Fibroblast of skin of right quadriceps (primary cell): ENCODE data around the gene ADARB2.
"Not testable (repeated sequence)": the region's sequence is repeated elsewhere in the genome, so short reads cannot be mapped to it uniquely, and the experiment has no call there.

Experiments
- DNase-seq: peaks from one replicate; pipeline ENCODE4 v3.0.0-alpha.2; 2013

ADARB2 gene

DNA sequence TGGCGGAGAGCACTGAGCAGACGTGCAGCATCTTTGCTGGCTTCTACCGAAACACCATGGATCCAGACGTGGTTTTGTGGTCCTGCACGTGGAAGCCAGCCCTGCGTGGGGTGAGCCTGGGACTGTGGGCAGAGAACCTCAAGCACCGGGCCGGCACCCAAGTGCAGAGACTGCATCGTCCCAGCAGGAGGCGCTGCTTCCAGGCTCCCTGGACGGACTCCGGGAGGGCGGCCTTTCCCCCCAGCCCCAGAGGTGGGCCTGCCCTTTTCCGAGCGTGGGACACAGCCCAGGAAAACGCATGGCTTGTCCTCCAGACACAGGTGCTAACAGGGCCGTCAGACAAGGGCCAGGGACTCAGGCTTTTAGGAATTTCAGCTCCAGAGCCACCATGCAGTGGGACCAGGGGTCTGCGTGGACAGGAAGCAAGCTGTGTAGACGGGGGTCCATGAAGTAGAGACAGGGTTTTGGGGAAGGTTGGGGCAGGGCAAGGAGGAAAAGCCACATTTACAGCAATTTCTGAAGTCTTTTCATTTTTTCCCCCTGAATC is 377.2 kb downstream of the ADARB2 start:
- no peak for DNase-seq

DNA sequence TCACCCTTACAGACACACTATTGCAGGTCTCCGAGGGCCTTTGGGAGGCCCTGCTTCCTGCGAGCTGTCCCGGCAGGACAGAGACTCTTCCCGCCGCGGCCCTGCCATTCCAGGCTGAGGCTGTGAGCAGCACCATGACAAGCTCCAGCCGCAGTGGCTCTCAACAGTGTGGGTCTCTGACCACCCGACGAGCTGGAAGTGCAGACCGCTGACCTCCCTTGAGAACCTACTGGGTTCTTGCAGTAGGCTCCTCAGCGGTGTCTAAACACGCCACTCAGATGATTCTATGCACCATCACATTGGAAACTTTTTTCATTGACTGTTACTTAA is 377.7 kb downstream of the ADARB2 start:
- no peak for DNase-seq

DNA sequence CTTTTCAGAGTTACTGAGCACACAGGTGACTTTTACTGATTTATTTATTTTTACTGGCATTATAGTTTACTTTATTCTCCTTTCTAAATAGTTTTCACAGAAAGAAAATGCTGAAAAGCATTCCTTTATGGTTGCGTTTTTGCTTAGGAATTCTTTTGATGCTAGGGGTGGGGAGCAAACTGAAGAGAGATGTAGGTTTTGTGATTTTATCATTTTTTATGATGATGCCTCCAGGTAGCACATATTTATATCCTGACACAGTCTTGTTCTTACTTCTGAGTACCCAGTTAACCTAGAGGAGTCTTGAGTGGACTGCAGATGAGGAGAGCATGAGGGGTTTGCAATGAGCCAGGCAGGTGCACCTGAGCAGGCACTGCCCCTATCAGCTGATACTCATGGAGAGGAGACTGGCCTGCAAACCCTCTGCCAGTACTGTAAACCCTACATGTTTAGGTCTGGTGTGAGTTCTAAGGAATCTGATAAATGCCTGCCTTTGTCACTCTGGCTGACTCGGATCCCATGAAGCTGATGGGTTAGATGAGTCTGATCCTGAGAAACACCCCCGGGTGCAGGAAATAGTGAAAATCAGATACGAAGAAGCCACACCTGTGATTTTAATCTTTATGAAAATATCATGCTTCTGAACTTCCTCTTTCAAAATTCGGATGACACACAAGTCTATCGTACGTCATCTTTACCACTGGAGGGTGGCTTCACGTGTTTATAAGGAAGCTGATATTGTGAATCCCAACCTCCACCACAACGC is 378.3 kb downstream of the ADARB2 start:
- no peak for DNase-seq

DNA sequence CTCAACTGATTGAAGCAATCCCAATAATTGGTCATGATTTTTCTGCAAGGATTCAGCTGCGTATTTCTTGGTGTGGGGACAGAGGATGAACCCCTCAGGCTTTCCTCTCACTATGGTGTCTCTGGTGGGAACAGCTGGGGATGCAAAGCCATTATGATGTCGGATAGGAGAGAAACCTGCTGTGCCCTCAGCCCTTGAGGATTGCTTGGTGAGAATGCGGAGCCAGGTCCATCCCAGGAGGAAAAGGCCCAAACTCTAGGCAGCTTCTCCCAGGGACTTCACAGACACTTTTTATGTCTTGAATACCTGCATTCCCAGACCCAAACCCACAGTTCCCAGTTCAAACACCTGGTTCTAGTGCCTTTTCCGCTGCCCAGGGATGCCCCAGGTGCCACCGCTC is 379.2 kb downstream of the ADARB2 start:
- DNase-seq: no peak

DNA sequence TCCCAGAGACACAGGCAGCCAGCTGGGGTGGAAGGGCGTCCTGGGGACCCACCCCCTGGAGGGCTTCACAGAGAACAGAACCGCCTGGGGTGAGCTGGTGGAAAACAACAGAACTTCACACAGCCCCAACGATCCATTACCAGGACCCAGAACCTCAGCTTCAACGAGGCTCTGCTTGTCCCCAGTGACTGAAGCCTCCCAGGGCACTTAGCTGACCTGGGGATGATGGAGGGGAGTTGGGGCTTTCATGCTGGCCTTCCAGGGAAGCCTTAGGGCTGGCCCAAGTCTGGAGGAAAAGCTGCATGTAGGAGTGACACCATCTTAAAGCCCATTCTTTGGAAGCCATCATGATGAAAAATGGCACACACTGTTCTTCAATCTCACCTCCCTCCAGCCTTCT is 381.0 kb downstream of the ADARB2 start:
- no peak for DNase-seq

DNA sequence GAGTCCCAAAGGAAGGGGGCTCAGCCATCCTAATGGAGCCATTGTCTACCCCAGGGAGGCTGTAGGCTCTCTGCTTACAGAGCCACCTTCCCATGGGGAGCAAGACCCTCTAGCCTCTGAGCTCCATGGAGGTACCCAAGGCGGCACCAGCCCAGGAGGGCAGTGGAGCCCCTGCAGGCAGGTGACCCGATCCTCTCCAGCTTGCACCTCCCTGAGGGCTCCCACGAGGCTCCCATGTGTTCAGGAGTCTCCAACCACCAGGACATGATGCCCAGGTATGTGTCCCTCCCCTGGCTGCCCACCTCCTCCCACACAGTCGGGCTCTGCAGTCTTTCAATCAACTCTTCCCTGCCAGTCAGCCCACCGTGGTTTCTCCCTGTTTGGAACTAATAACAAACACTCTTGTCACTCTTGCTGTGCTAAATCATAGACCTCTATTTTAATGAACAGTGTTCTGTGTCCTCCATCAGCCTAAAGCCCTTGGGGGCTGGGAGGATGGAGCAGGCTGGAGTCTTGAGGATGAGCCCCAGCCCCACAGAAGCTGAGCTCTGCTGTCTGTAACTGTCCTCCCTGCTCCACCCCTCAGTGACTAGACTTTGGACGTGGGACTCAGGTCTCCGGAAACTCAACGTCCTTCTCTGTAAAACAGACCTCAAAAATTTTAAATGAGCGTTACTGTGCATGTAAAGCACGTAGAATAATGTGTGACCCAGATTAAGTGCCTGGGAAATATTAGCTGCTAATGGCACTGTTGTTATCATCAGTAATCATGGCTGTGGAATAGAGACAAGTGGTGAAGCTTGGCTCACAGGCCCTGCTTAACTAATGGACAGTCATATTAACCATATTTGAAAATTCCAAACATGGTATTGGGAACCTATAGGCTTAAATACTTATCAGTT is 382.3 kb downstream of the ADARB2 start:
- DNase-seq: no peak

DNA sequence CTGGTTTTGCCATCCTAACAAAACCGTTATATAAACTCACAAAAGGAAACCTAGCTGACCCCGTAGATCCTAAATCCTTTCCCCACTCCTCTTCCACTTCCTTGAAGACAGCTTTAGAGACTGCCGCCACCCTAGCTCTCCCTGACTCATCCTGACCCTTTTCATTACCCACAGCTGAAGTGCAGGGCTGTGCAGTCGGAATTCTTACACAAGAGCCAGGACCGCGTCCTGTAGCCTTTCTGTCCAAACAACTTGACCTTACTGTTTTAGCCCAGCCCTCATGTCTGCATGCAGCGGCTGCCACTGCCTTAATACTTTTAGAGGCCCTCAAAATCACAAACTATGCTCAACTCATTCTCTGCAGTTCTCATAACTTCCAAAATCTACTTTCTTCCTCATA is 385.0 kb downstream of the ADARB2 start:
- DNase-seq: not testable (repeated sequence)

DNA sequence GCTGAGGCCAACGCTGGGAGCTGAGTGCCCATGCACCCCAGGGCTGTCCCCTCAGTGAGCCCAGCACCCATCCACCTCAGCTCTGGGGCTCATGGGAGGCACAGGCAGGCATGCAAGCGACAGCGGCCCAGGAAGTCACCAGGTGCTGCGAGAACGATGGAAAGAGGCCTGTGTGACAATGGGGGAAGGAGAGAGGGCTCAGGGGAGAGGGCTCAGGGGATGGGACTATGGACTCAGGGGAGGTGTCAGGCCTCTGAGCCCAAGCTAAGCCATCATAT is 388.6 kb downstream of the ADARB2 start:
- no peak for DNase-seq

DNA sequence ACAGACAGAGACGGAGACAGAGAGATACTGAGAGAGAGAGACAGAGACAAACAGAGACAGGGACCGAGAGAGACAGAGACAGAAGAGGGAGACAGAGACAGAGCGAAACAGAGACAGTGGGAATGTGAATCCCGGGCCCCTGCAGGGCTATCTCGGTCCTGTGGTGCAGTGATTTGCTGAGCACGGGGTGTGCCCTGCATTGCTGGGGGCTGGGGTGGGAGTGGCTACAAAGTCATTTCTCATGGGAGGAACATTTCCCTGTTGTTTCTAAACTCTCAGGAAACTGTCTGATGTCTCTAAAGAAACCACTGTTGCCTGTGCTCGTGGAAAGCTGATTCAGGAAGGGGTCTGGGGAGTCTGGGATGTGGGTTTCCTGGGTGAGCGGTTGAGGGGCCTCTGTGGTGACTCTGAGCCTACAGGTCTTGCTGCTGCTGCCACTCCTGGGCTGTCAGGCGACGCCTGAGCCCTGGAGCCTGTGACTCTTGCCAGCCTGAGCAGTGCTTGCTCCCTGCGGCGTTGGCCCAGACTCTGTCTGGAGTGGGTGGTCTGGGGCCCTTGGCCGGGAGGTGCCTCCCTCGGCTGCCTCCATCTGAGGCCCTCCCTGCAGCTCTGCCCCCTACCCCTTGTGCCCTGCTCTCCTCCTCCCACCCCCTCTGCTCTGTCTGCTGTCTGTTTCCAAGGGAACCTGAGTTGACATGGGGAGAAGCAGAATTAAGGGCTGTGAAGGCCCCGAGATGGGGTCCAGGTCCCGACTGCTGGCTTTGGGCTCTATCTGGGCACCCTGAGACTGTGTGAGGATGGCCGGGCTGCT is 389.2 kb downstream of the ADARB2 start:
- DNase-seq: no peak

DNA sequence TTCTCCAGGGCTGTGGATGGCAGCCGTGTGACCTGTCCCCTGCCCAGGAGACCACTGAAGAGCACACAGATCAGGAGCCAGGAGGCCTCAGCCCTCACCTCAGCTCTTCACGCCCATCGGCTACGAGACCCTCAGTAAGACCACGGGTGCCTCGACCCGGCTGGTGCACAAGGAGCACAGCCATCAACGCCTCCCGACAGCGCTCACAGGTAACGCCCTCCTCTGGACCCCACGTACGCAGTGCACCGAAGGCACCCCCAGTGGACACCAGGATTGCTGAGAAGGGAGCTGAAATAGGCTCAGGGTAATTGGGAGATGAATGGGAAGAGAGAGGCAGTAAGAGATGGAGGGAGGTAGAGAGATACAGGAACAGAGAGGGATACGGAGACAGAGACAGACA is 389.8 kb downstream of the ADARB2 start:
- no peak for DNase-seq

DNA sequence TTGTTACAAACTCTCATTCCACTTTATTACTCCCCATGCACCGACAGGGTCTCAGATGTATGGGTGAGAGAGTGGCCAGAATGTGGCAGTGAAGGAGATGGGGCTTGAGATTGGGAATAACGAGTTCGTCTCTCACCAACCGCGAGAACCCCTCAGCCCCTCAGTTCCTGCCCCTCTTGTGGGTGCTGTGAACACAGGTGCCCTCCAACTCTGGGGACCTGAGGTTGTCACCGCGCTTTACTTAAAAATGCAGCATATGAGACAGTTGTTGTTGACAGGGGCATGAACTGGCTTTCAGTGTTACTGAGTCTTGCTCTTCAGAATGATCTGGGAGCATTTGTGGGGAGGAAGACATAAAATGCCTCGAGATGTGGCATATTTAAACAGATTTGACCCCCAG is 391.1 kb downstream of the ADARB2 start:
- no peak for DNase-seq

DNA sequence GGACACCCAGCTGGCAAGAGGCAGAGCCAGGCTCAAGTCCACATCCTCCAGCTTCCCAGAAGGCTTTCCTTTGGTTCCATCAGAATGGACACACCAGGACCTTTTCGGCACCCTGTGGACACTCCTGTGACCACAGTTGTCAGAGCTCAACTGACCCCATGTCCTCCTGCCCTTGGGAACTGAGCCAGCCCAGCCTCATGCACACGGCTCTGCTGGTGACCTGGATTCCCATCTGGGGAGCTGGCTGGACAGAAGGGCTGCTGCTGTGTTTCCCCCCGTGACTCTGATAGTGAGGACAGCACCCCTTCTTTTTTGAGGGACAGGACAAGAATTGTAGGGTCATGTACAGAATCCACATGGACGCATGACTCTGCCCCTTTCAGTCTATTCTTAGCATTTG is 392.0 kb downstream of the ADARB2 start:
- DNase-seq: no peak

DNA sequence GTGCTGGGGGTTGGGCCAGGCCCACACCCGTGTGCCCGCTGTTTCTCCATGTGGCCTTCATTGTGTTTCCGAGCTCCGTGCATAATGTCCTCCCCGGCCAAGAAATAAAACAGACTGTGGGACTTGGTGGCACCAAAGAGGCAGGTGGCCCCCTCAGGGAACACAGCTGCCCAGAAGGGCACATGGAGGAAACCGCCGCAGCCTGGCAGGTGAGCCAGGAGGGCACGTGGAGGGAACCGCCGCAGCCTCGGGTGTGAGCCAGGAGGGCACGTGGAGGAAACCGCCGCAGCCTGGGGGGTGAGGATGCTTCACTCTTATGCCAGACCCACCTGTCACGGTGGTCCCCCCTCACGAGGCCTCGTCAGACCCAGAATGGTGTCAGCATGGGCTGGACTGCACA is 392.5 kb downstream of the ADARB2 start:
- DNase-seq: no peak

DNA sequence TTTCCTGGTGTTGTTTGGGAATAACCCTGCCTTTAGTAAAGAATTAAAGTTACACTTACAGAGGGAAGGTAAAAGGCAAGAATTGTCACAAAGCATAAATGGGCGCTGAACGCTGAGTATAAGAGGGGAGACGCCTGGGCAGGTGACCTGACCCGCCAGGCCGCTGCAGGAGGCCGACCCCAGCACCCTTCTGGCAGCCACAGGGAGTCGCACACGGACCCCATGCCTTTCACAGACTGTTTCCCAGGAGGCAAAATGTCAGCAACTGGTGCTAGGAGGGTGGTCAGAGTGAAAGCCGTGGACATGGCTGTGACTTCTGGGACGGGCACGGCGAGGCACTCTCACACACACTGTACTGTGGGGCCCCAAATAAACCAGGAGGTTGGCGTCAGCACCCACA is 392.9 kb downstream of the ADARB2 start:
- no peak for DNase-seq

DNA sequence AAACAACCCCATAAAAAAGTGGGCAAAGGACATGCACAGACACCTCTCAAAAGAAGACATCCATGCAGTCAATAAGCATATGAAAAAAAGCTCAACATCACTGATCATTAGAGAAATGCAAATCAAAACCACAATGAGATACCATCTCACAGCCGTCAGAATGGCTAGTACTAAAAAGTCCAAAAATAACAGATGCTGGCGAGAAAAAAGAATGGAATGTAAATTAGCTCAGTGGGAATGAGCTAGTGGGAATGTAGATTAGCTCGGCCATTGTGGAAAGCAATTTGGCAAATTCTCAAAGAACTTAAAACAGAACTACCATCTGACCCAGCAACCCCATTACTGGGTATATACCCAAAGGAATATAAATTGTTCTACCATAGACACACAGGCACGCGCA is 394.1 kb downstream of the ADARB2 start:
- no peak for DNase-seq

DNA sequence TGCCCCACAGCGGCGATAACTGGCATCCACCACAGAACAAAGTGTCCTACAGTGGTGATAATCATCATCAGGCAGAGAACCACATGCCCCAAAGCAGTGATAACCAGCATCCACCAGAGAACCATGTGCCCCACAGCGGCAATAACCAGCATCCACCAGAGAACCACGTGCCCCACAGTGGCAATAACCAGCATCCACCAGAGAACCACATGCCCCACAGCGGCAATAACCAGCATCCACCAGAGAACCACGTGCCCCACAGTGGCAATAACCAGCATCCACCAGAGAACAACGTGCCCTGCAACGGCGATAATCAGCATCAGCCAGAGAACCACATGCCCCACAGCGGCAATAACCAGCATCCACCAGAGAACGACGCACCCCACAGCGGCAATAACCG is 396.3 kb downstream of the ADARB2 start:
- DNase-seq: not testable (repeated sequence)

DNA sequence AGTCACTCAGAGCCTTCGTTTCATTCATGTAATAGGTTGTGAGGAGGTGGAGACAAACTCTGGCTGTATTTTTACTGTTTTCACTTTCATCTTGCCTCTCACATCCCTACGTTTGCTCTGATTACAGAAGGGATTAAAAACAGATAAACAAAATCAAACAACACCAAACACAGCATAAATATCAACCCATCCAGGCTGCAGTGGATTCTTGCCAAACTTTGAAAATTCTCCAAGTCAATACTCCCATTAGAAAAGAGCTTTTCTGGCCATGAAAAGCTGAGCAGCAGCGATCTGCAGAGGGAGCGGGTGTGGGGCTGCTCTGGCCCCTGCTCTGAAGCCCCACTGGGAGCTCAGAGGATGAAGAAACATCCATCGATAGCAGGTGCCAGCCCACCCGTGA is 397.9 kb downstream of the ADARB2 start:
- DNase-seq: no peak

DNA sequence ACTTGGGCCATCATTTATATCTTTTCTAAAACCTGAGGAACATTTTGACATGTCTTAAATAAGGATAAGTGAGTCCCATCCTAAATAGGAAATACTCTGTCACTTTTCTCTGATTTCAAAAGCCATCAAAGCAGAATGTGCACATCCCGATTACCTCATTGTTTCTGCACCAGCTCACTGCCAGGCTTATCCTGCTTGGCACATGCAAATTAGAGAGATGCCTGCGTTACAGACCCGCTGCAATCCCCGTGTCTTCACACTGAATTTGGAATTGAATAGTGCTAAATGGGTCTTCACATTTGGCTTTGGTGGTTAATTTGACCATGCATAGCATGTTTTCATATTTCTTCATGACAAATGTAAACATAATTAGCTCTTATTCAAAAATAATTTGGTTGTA is 401.7 kb downstream of the ADARB2 start:
- no peak for DNase-seq

DNA sequence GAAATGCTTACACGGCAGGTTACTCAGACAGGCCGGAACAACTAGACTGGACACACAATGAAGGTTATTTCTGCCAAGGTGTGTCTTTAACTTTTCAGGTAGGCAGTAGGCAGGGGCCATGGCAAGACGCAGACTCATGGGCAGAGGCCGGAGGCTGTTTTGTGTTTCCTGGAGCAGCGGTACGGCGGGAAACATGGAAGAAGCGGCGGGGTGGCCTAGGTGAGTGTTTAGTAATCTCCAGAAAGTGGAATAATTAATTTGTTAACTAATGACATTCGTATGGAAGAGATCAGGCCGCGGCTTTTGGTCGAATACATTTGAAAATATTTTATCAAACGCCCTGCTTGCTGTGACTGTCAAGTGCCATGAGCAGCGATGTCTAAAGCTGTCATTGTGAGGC is 403.3 kb downstream of the ADARB2 start:
- DNase-seq: no peak

DNA sequence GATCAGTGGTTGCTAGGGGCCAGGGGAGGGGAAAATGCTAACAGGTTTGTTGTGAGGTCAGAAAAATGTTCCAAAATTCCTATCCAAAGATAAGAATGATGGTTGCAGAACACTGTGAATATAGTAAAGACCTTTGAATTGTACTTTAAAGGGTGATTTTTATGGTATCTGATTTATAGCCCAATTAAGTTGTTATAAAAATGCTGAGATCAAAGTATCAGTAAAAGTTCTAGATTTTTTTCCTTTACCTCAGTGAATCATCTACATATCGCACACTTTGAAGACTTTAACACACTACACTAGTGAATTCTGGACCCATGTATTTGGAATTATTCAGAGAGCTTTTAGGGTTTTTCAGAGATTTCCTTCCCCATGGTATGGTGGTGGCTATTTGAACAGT is 405.8 kb downstream of the ADARB2 start:
- DNase-seq: no peak

DNA sequence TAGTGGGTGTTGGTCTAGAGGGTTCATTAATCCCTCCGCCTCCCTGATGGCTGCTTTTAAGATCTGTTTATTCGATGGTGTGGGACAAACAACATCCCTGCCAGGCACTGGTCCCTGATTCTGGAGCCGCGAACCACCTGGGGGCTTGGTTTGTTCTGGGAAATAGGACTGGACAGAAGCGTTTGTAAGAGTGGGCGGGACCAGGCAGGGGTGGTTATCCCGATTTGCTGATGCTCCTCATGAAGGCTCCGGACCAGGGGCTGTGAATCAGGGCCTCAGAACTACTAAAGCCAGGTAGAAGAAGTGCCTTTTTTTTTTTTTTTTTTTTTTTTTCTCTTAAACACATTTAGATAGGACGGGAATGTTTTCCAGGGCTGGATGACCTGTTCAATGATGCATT is 407.7 kb downstream of the ADARB2 start:
- no peak for DNase-seq

DNA sequence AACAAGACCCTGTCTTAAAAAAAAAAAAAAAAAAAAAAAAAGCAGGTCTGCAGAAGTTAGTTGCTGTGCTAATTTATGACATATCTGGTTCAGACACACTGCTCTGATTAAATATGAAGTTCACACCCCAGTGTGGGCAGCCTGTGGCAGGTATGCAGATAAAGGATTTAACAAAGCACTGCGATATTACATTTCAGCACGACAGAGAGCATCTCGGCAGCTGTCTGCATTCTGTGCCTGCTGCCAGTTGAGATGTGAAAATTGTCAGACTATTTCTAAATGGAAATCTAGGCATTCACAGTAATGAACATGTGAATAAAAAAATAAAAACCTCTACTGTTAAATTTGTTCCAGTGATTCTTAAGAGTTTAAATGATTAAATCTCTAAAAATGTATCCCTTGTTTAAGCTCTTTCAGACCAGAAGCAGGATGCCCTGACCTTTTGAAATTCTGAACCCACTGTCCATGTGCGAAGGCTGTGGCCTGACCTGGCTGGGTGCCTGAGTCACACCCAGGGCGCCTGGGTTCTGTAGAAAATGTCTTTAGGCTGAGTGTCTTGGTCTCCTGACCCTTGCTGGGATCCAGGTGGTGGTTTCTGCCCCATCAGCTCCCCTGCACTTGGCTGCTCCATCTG is 408.2 kb downstream of the ADARB2 start:
- DNase-seq: no peak

DNA sequence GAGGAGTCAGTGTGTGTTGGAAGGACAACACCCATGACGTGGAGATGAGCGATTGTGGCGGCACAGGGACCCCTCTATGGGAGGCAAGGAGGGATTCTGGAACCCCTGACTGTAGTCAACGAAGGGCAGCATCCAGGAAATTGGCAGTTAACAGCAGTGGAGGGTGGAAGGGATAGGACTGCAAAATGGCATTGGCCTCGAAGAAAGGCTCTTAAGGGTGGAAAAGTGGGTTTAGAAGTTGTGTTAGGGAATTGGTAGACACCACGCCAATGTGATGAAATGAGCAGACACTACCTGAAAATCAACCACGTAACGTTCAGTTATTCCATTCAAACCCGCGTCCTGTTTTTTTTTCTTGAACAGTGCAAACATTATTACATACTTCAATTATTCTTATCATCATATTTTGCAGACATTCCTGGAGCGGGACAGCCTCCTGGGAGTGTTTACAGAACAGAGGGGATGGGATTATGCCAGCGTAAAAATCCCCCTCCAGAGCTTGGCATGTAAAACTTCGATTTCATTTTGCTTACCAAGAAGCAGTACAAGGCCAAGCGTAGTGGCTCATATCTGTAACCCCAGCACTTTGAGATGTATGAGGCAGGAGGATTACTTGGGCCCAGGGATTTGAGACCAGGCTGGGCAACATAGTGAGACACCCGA is 409.0 kb downstream of the ADARB2 start:
- DNase-seq: no peak
